ENCODE results near the gene SPRY4. TPM values are rescaled to one million over a fixed set of nuclear protein-coding genes. Genes with fewer than 3 reads are reported as not detected.

The SPRY4 gene
- total and polyA plus RNA-seq, 2 of the 13 experiments (the other 11 are each of a cell fraction or from before 2014, with no cell fraction given) = 8.9 to 17.8 TPM

GRCh38 chr5:142276517-142276916 is 48.3 kb downstream of the SPRY4 start:
- H3K27me3 ChIP-seq (ENCODE audit: control insufficient read depth in 1 of 2, insufficient read depth in 2 of 2, low read length in 2 of 2) = no peaks in the 10 kb centered on the region
- H2AFZ ChIP-seq (ENCODE audit: low read length) = no peak overlapping the region
- H4K20me1 ChIP-seq (ENCODE audit: insufficient read depth, low read length) = no peaks in the 10 kb centered on the region
- intact Hi-C loops (cut with micrococcal nuclease; ENCODE audit: unreplicated experiment) (no loop called here), in situ Hi-C loops (cut with HindIII; ENCODE audit: extremely low pct_ligation_motif_present, low pct_unique_long_range_greater_than_20kb) (no loop called here)
- H3K36me3 ChIP-seq (replicated peaks in 1 of 2; ENCODE audit: control insufficient read depth in 1 of 2, insufficient read depth in 2 of 2, low read length in 2 of 2) = no peaks in the 10 kb centered on the region
- no peak for TF ChIP-seq MLX (CRISPR knock-in tag; IDR thresholded peaks at IDR 0.05)
- no peak for TF ChIP-seq ZNF276 (CRISPR knock-in tag; IDR thresholded peaks at IDR 0.05; ENCODE audit: low read depth)
- TF ChIP-seq KLF6 (CRISPR knock-in tag; IDR thresholded peaks at IDR 0.05) = no peak
- no peak for TF ChIP-seq ZNF232 (CRISPR knock-in tag; IDR thresholded peaks at IDR 0.05; ENCODE audit: borderline replicate concordance)
- TF ChIP-seq ZNF282 (IDR thresholded peaks at IDR 0.05; ENCODE audit: partially characterized antibody) = no peak
- TF ChIP-seq CCAR2 (optimal IDR thresholded peaks at IDR 0.05; ENCODE audit: low read depth, low read length) = no peak
- no peak for TF ChIP-seq HMGXB4 (CRISPR knock-in tag; IDR thresholded peaks at IDR 0.05; ENCODE audit: borderline replicate concordance in 1 of 2, low read depth in 1 of 2)
- no peak for TF ChIP-seq ZNF549 (CRISPR knock-in tag; IDR thresholded peaks at IDR 0.05)
- peak; percentile 65 for TF ChIP-seq ZNF121 (CRISPR knock-in tag; IDR thresholded peaks at IDR 0.05)
- ATAC-seq = no peak
- 60% methylated on average over 6 of the region's 6 CpGs for WGBS (ENCODE audit: low lambda C conversion rate)
- no peak for DNase-seq (ENCODE audit: low spot score)
- peaks cover 48% of the 10 kb centered on the region for H3K4me1 ChIP-seq (ENCODE audit: insufficient read depth, low read length)
- FAIRE-seq = no peak
- H3K4me3 ChIP-seq (replicated peaks in 1 of 3; ENCODE audit: insufficient read depth in 1 of 3, low read depth in 2 of 3, low read length in 3 of 3) = no peak overlapping the region
- H3K9me3 ChIP-seq (ENCODE audit: low read length) = no peaks in the 10 kb centered on the region
- H3K9ac ChIP-seq (ENCODE audit: insufficient read depth, low read depth, low read length) = no peak overlapping the region
- ChIA-PET POLR2A (no interaction called here), CTCF (ENCODE audit: low intra/inter-chr PET ratio, low total read pairs) (no interaction called here)
- BruUV-seq (replicated peaks) = no TSS peak
- no peak overlapping the region for H3K4me2 ChIP-seq (ENCODE audit: low read depth, low read length)
- no peaks in the 10 kb centered on the region for H3K79me2 ChIP-seq (ENCODE audit: insufficient read depth, low read length)
- no peak overlapping the region for H3K27ac ChIP-seq (ENCODE audit: extremely low read length, insufficient read depth, low read length)

Measured in HepG2 (cell line).